ENCODE data around the gene SLC25A19.
"Not testable (repeated sequence)": the region's sequence is repeated elsewhere in the genome, so short reads cannot be mapped to it uniquely, and the experiment has no call there.

The SLC25A19 gene

GRCh38 chr17:75266316-75267152 lies 22.7 kb downstream of the SLC25A19 start:
- peak; percentile 30 for DNase-seq

GRCh38 chr17:75265614-75266315 lies 23.5 kb downstream of the SLC25A19 start:
- no peak for DNase-seq

- DNase-seq = no peak
Observed at GRCh38 chr17:75263055-75263454, 26.2 kb downstream of the SLC25A19 start.

DNA sequence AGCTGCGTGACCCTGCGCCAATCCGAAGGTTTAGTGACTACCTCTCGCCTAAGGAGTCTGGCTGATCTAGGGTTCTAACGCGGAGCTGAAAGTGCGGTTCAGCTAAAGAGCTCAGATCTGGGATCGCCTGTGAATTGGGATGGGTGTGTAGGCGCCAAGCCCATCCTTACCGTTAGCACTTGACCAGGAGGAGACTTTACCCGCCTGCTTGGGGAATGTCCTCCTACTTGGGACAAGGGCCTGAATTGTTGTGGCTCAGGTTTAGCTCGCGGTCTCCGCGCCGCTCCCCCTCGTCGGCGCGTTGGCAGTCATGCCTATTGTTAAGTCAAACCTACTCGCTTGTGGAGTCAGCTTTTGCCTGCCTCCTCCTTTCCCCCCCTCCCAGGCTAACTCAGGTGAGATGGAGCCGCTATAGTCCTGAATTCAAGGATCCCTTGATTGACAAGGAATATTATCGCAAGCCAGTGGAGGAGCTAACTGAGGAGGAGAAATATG lies 27.1 kb downstream of the SLC25A19 start:
- peak; percentile 75 for DNase-seq

GRCh38 chr17:75261336-75262111 lies 27.7 kb downstream of the SLC25A19 start, which contains the start of the genes GGA3 and MRPS7:
TSS of gene GGA3 (minus strand) at chr17:75261606. CDS start at chr17:75261587, 19 bp downstream.
TSS of gene MRPS7 (plus strand) at chr17:75261879. CDS start at chr17:75261901, 22 bp downstream.
- DNase-seq = peak; percentile 98

- DNase-seq = no peak
Observed at GRCh38 chr17:75260641-75261335, 28.4 kb downstream of the SLC25A19 start.

GRCh38 chr17:75257228-75257627 lies 32.0 kb downstream of the SLC25A19 start:
- not testable (repeated sequence) for DNase-seq

DNA sequence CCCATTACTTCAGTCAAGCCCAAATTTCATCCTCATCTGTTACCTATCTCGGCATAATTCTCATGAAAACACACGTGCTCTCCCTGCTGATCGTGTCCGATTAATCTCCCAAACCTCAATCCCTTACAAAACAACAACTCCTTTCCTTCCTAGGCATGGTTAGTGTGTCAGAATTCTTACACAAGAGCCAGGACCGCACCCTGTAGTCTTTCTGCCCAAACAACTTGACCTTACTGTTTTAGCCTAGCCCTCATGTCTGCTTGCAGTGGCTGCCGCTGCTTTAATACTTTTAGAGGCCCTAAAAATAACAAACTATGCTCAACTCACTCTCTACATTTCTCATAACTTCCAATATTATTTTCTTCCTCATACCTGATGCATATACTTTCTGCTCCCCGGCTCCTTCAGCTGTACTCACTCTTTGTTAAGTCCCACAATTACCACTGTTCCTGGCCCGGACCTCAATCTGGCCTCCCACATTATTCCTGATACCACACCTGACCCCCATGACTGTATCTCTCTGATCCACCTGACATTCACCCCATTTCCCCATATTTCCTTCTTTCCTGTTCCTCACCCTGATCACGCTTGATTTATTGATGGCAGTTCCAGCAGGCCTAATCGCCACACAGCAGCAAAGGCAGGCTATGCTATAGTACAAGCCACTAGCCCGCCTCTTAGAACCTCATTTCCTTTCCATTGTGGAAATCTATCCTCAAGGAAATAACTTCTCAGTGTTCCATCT lies 33.1 kb downstream of the SLC25A19 start:
- not testable (repeated sequence) for DNase-seq

- no peak for DNase-seq
Observed at GRCh38 chr17:75252039-75252816, 37.0 kb downstream of the SLC25A19 start.

GRCh38 chr17:75250009-75250471 lies 39.2 kb downstream of the SLC25A19 start:
- no peak for DNase-seq

DNA sequence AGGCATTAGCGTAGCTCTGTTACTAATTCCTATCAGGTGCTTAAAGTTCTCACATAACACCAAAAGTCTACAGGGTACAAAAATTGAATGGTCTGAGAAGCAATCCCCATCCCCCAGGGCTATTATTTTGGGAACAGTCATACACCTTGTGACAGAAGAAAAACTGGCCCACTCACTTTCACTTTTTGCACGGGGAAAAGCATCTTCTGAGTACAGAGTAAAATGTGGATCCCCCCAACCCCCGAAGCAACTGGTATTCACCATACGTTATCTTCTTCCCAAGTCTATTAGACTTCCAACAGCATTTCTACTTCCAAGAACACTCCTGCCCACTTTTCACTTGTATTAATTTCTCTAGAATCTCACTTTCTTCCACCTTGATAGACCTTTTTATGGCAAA lies 39.7 kb downstream of the SLC25A19 start:
- no peak for DNase-seq

GRCh38 chr17:75246404-75246803 lies 42.8 kb downstream of the SLC25A19 start:
- DNase-seq = no peak

DNA sequence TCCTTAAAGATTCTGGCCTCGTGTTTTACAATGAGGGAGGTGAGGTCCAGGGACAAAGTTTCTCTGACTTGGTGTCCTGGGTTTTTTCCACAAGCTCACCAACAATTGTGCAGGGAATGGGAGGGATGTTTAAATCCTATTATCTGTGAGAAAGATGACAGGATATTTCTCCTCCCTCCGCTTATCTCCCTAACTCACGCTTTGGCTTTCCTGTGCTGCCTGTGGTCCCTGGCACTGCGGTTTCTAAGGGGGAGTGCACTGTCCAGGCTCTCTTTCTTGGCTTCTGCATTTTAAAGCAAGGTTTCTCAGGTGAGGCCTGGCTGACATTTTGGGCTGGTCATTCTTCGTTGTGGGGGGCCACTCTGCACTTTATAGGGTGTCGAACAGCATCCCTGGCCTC lies 44.2 kb downstream of the SLC25A19 start:
- DNase-seq = no peak

DNA sequence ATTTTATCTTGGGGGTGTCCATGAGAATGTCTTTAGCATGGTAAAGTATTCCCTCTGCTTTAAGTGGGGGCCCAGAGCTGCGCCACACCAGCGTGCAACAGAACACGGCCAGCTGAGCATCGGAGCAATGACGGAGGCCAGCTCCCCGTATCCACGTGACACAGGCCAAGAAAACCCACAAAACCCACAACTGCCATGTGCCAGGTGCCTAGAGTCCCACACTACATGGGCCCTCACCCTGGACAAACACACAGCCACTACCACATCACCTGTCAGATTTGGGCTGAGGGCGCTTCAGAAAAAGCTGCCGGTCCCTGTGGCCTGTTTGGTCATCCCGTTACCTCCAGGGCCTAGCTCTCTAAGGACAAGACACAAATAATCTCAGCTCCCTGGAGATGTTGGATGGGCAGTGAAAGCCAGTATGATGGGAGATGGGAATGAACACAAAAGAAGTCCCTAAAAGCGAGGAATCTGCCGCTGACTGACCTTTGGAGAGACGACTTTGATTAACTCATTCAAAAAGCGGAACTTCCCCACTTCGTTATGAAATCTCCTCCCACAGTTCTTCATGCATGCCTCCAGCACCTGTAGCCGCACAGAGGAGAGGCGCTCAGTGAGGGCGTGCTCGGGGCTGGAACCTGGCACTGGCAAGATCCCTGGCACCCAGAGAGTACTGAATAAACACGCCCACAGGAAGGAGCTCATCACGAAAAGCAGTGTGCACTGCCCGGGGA lies 44.9 kb downstream of the SLC25A19 start:
- no peak for DNase-seq

GRCh38 chr17:75242461-75243042 lies 46.7 kb downstream of the SLC25A19 start:
- DNase-seq = no peak

DNA sequence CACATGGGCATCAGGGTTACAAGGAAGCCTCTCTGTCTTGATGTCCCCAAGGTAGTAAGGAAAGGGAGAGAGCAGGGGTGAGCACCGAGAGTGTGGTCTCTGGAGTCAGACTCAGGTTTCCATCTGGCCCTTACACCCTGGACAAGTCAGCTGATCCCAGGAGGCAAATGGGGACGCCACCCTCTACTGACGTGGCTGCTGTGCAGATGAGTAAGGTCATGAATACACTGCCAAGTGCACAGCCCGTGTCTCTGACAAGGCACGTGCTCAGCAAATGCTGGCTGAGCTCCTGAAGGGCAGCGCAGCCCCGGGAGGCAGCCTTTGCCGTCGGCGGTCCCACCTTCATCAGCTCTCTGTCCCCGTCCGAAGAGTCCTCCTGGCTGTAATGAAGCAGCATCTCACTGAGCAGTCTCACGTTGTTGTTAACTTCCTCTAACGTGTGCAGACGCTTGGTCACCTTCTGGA lies 47.2 kb downstream of the SLC25A19 start:
- DNase-seq = no peak

DNA sequence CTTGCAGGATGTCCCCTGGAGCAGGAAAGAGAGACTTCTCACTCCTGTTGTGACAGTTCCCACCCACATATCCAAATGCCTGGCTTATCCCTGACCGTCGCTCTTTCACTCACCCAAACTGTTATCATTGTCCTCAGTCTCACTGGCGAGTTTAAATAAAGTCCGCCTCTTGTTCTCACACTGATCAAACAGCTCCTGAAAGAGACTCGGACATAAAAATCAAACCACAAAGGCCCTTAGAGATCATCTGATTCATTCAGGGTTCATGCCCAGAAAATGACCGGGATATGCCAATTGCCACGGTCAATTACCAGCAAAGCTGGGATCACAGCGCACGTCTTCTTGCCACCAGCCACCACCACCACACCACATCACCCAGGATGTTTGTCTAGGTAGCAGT lies 47.7 kb downstream of the SLC25A19 start:
- no peak for DNase-seq

- no peak for DNase-seq
Observed at GRCh38 chr17:75241143-75241430, 48.1 kb downstream of the SLC25A19 start.

- peak; percentile 70 for DNase-seq
Observed at GRCh38 chr17:75240394-75241142, 48.7 kb downstream of the SLC25A19 start.
